ENCODE data around the gene MTMR8.
"Not testable (repeated sequence)": the region's sequence is repeated elsewhere in the genome, so short reads cannot be mapped to it uniquely, and the experiment has no call there.

The MTMR8 gene

DNA sequence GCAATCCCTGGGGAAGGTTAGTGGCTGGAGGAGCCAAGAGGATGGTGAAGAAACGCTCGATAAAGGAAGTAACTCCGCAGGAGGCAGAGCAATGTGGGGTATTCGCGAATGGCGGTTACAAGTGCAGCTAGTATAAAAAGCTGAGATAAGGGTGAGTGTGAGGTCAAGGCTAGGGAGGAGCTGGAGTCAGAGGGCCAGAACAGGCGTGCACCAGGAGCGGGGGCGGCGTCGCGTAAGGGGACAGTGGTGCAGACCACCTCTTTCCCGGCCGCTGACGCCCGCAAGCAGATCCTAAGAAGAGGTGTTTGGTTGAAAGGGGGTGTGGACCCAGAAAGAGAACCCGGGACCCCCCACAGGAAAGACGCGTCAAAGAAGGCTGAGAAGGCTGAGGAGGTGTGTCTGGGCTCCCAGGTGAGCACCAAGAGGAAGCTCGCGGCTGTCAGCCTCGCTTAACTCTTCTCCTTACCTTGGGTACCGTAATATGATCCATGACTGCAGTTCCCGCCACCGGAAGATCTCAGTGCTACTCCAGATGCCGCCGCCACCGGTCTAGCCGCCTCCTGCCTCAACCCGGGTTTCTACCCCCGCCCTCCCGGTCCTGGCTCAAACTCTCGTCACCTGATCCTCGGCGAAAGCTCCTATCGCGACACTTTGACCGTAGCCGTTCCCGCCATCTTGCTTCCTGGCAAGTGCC lies at the start of gene MTMR8:
MTMR8 (minus strand) TSS at position 579 of the 694 bp plus-strand sequence; CDS start at position 490, 89 bp downstream.
- peak in 1 of 2 experiments; percentile 31 for DNase-seq

DNA sequence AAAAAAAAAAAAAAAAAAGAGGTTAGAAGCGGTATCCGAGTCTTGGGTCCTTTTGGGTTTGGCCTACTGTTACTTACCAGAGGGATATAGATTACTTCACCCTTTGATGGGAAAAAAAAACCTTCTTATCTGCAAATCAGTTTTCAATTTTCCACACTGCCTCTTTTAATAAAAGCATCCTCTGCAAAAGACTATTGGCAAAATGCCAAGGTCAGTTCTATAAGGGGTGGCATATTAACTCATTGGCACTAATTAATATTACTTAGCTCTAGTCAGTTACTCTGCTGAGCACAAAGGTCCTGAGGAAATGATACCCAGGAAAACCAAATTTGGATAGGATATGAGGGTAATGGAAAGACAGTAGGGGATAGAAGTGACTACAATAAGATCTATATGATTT lies 44.3 kb upstream of the MTMR8 start:
- DNase-seq = no peak

DNA sequence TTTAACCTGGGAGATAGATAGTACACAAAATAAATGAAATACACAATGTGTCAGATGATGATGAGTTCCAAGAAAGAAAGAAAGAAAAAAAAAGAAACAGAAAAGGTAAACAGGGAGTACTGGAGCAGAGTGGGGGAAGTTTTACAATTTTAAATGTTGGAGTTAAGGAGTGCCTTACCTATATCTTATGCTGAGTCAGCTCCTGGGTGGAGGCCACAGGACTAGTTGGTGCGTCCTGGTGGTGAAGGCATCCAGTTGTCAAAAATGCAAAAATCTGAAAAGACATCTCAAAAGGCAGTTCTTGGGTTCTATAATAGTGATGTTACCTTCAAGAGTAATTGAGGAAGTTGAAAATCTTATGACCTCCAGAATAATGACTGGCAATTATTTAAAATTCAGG lies 42.4 kb upstream of the MTMR8 start:
- DNase-seq = no peak

DNA sequence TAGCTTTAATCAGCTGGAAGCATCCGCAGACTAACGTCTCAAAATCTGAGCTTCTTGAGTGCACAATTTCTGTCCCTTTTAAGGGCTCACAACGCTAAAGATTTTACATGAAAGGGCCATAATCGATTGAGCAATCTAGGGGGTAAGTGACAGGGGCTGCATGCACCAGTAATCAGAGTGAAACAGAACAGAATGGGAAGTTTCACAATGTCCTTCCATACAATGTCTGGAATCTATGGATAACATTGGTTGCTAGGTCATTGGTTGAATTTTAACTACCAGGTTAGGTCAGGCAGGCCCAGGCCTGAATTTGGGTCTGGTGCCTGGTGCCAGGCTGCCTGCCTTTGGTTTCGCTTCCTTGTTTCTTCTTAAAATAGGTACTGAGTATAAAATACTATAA lies 42.0 kb upstream of the MTMR8 start:
- no peak for DNase-seq

DNA sequence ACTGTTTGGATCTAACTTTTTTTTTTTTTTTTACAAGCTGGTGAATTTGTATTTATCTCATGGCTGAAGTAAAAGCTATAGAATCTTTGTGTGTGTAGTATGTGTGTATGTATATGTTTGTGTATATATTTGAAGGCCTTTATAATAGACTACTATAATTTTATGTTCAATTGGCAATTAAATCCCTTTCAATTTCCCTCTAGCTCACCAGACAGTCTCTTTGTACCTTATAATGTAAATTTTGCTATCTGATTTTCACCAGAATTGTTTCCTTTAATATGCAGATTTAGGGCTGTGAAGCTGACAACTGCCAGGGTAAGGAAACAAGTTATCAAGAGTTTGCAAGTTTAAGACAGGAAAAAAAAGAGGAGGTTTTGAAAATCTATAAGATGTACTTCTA lies 33.1 kb upstream of the MTMR8 start:
- no peak for DNase-seq

DNA sequence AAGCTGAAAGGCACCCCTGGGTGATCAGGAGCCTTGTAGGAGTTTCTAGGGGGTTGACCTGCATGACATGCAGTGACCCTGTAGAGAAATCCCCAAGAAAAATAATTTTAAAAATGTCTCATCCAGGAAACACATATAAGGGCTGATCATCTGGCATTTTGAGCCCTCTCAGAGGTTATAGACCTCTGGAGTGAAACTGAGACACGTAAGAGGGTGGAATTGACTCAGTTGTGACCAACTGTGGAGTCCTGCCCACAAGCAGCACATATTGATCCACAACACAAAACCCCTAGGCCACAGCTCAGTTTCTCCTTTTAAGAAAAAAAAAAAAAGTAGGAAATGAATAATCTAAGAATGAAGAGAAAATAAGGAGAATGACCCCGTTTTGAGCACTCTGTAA lies 32.5 kb upstream of the MTMR8 start:
- DNase-seq = no peak

DNA sequence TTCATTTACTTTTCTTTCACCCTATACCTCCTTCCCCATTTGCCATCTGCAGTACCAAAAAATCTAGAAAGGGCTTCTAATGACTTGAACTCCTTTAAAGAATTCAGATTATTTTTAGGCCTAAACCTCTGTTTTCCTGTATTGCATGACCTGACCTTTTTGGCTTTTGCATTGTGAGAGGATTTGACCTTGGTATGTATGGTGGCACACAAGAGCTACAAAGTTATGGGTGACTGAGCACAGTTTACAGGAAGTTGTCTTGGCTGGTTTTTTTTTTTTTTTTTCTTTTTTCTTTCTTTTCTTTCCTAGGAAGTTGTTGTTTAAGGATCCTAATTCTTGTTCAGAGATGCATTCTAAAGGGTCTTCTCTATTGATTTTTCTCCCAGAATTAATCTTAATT lies 32.0 kb upstream of the MTMR8 start:
- DNase-seq = no peak

DNA sequence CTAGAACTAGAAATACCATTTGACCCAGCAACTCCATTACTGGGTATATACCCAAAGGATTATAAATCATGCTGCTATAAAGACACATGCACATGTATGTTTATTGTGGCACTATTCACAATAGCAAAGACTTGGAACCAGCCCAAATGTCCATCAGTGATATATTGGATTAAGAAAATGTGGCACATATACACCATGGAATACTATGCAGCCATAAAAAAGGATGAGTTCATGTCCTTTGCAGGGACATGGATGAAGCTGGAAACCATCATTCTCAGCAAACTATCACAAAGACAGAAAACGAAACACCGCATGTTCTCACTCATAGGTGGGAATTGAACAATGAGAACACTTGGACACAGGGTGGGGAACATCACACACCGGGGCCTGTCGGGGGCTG lies 14.5 kb upstream of the MTMR8 start:
- not testable (repeated sequence) for DNase-seq

DNA sequence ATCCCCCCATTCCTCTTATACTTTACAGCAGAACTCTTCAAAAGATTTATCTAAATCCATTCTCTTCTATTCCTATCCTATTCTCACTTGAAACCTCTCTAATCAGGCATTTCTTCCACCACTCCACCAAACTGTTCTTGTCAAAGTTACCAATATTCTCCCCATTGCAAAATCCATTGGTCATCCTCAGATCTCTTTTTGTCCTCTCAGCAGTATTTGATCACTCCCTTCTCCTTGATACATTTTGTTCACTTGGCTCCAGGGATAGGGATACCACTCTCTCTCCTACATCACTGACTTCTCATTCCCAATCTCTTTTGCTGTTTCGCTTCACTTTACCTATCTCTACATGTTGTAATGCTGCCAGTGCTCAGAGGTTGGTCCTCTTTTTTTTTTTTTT lies 2.8 kb upstream of the MTMR8 start:
- DNase-seq = no peak

DNA sequence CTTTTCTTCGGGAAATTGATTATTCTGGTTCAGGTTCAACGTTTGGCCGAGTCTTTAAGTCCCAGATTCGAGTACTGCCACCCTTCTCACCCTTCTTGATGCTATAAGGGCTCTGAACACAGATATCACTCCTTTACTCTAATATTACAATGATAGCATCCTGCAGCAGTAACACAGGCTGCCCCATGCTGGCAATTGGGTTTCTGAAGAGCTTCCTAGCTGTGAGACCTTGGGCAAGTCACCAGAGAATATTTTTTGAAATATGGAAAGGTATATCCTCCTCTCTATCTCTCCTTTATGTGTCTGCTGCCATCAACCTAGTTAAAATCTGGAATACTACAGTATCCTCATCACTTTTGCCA lies 297 bp upstream of the MTMR8 start:
- no peak for DNase-seq

DNA sequence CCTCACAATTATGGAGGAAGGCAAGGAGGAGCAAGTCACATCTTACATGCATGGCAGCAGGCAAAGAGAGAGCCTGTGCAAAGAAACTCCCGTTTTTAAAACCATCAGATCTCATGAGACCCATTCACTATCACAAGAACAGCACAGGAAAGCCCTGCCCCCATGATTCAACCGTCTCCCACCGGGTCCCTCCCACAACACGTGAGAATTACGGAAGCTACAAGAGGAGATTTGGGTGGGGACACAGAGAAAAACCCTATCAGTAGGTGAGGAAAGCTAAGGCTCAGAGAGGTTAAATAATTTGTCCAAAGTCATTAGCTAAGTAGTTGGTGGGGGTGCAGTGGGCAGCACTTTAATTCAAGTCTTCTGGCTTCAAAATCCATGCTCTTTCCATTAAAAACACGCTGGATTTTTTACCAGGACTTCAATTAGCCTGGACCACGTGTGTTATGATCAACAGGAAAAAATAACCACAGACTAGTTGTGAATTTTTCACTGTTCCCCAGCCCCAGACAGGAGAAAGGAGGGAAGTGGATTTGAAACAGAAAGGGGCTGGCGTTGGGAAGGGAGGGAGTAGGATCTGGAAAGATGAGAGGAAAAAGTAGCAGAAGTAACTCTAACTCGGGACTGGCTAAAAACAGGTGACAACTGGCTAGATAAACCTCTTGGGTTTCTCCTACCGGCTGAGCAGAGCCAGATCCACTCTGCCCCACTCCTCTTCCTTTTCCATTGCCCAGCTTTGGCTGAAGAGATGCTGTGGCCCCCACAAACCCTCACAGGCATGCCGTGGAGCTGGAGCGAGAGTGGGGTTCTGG lies 986 bp downstream of the MTMR8 start:
- no peak for DNase-seq

DNA sequence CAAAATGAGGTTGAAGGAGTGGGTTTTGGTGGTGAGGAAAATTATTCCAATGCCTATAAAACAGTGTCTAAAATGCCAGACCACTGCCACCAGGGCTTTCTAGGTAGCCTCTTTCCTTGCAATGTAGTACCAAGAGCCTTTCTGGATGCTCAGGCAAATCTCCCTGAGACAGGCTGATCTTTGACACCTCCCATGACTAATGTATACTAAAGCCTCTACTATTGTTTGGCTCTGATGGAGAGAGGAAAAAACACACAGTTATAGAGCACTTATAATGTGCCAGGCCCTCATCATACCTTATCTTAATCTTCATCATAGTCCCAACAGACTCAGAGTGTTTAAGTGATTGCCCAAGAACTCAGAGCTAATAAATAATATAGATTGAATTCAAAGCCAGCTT lies 5.8 kb downstream of the MTMR8 start:
- no peak for DNase-seq

DNA sequence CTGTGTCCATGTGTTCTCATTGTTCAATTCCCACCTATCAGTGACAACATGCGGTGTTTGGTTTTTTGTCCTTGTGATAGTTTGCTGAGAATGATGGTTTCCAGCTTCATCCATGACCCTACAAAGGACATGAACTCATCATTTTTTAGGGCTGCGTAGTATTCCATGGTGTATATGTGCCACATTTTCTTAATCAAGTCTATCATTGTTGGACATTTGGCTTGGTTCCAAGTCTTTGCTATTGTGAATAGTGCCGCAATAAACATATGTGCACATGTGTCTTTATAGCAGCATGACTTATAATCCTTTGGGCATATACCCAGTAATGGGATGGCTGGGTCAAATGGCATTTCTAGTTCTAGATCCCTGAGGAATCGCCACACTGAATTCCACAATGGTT lies 14.5 kb downstream of the MTMR8 start:
- DNase-seq = not testable (repeated sequence)

DNA sequence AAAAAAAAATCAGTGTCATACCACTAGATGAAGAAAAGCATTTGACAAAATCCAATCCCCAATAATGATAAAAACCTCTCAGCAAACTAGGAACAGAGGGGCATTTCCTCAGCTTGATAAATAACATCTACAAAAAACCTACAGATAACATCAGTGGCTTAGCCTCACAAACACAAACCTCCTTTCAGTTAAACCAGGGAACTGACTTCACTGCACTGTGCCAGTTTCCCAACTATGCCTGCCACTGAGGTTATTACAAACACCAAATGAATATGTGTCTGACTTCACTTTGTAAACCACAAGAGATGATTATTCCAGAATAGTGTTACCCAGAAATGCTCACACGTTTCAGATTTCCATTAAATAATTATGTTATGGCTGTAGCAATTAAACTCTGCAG lies 15.3 kb downstream of the MTMR8 start:
- DNase-seq = no peak

DNA sequence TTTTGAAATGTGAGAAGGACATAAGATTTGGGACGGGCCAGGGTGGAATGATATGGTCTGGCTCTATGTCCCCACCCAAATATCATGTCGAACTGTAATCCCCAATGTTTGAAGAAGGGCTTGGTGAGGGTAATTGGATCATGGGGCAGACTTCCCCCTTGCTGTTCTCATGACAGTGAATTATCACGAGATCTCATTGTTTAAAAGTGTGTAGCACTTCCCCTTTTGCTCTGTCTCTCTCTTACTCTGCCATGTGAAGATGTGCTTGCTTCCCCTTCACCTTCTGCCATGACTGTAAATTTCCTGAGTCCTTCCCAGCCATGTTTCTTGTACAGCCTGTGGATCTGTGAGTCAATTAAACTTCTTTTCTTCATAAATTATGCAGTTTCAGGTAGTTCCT lies 17.5 kb downstream of the MTMR8 start:
- DNase-seq = no peak

DNA sequence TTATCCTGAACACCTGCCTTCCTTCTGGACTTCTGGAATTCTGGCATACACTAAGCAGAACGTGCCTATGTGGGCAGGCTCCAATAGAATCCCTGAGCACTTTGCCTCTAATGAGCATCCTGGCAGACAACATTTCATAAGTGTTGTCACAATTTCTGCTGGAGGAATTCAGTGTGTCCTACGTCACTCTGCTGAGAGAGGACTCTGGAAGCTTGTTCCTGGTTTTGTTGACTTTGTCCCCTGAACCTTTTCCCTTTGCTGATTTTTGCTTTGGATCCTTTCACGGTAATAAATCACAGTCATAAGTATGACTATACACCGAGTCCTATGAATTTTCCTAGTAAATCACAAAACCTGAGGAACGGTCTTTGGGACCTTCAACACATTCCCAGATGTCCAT lies 43.2 kb downstream of the MTMR8 start:
- no peak for DNase-seq

DNA sequence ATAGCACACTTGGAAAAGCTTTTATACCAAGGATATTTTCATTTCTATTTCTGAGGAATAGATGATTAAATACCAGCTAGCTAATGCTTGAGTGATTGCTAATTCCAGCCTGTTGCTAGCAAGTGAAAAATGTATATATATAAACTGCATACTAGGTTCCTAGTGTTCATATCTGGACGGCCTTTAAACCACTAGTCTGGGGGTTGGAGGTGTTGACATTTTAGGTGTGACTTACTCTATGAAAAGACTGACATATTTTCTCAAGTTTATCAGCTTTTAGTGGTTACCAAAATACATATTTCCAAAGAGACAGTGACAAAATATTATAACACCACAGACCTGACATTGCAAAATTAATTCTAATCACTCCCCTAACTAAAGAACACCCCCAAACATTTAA lies 44.7 kb downstream of the MTMR8 start:
- DNase-seq = no peak

DNA sequence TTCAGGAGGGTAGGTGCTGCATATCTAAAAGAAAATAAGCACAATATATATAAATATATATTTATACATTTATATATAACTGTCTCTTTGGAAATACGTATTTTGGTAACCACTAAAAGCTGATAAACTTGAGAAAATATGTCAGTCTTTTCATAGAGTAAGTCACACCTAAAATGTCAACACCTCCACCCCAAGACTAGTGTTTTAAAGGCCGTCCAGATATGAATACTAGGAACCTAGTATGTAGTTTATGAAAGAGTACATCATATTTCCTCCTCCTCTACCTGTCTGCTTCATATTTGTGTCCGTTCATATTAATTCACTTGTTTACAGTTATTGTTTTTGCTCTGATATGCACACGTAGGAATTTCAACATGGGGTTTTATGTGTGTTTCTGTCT lies 45.2 kb downstream of the MTMR8 start:
- DNase-seq = no peak

DNA sequence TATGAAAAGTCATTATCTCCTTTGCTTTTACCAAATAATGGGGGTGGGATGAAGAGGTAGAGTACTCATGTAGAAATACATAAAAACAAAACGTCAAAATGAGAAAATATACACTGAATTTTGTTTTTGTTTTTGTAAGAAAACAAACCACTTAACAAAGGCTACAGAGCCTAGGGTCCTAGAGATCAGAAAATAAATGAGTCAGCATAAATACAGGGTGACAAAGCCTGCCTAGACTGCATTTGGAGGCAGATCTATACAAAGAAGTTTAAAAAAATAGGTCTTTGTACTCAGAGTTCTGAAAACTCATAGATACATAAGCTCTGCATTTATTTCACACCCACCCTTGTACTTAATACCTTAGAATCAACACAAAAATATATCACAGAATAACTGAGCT lies 52.4 kb downstream of the MTMR8 start:
- DNase-seq = no peak

DNA sequence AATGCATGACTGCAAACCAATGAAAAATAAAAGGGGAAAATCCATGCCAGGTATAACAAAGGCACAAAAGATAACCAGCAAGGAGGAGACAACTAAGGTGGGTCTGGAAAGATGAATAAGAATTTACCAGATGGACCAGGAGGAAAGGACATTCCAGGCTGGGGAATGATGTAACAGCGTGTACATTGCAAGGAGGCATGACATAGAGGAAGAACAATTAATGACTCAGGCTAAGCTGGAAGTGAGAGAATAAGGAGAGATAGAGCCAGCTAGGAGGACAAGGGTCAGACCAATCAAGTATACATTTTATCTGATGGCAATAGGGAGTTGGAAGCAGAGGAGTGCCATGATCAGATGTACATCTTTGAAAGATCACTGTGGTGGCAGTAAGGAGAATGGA lies 57.0 kb downstream of the MTMR8 start:
- no peak for DNase-seq

DNA sequence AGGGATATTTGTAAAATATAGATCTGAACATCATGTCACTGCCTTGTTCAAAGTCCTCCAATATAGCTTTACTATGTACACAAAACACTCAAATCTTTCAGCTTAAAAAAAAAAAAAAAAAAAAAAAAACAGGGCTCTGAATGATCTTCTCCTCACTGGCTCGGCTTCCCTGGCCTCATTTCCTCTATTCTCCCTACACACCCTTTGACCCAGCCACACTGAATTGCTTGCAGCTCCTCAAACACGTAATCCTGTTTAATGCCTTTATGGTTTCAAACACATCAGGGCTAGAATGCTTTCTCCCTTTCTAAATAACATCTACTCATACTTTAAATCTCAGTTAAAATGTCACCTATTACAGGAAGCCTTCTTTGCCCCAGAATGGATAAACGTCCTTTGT lies 60.8 kb downstream of the MTMR8 start:
- no peak for DNase-seq

DNA sequence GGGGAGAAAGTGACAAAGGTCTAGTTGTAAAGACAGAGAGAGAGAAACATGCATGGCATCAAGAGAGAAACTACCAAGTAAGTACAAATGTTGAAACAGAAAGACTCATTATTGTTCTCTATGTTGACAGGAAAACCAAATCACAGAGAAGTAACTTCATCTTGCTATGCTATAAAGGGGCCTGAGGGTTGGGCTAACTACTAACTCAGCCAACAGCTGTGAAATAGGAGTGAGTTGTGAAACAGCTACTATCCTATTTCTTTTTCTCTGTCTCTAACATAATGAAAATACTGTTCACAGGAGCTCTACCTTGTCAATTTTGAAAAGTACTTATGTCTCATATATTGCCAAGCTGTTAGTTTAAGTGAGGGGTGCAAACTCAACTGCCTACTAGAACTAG lies 65.0 kb downstream of the MTMR8 start:
- DNase-seq = no peak

DNA sequence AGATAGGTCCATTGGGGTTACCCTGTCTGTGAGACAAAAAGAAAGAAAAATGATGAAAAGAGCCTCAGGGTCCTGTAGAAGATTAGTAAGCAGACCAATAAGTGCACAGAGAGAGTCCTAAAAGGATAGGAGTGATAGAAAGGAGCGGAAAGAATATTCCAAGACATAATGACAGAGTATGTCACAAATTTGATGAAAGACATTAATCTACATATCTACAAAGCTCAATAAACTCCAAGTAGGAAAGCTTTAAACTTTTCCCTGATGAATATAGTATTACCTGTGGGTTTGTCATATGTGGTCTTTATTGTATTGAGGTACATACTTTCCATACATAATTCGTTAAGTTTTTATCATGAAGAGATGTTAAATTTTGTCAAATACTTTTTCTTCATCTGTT lies 73.7 kb downstream of the MTMR8 start:
- DNase-seq = no peak

DNA sequence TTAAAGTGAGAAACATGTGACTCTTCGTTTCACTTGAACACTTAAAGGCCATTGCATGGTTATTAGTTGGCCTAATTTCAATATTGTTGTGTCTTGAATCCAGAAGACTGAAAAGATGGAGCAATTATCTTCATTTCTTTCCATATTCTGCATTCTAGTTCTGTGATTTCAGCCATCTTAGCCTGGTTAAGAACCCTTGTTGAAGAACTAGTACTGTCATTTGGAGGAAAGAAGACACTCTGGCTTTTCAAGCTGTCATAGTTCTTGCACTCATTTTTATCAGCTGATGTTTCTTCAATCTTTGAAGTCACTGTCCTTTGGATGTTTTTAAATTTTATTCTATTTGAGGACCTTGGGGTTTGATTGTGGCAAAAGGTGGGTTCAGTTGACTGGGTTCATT lies 81.6 kb downstream of the MTMR8 start:
- DNase-seq = no peak

DNA sequence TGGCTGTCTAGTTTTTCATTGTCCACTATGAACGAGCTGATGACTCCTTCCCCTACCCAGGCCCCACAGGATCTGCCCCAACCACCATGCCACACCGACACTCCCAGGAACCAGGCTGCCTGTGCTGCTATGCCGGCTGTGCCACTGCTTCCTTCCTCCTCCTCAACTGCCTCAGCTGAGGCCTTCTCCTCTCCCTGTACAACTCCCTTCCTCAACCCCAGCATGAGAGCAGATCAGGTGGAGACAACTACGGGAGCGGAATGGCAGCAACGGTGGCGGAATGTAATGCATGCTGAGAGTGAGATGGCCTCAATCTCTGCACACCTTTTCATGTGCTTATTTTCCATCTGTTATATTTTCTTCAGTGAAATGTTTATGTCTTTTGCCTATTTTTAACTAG lies 88.5 kb downstream of the MTMR8 start:
- no peak for DNase-seq

Measured in cerebellar nuclear complex (tissue), 1 donor.